HepG2 (cell line): Measurements from ENCODE around the gene SMARCA2. TPM values are rescaled to one million over a fixed set of nuclear protein-coding genes. Genes with fewer than 3 reads are reported as not detected.

Experiments
- AKAP8 ChIP-seq: sonication (generic); formaldehyde crosslinking; IDR thresholded peaks from 2 replicates; pipeline ENCODE4 v1.5.1; 2020; ENCODE audit warnings: mild to moderate bottlenecking, missing genetic modification reagents
- ATF4 ChIP-seq, 2 experiments: fragments of 450-650 bp in 1 of 2; sonication (generic) in 1 of 2; formaldehyde crosslinking; IDR thresholded peaks; 2 replicates each; pipeline versions ENCODE4 v1.5.0 to v1.8.0; 2020 to 2022; ENCODE audit warnings: mild to moderate bottlenecking in 1 of 2, missing genetic modification reagents in 1 of 2
- HBP1 ChIP-seq: IDR thresholded peaks from 2 replicates; pipeline ENCODE4 v1.6.1; 2016; ENCODE audit warnings: low read depth, control low read depth
- HNF1B ChIP-seq: sonication (generic); formaldehyde crosslinking; IDR thresholded peaks from 2 replicates; pipeline ENCODE4 v1.5.1; 2020; ENCODE audit warnings: mild to moderate bottlenecking, moderate library complexity, missing genetic modification reagents
- KLF16 ChIP-seq, 2 experiments: sonication (generic) in 1 of 2; formaldehyde crosslinking in 1 of 2; IDR thresholded peaks; 2 replicates each; pipeline versions ENCODE4 v1.6.1 to v1.8.0; 2016 to 2023; ENCODE audit warnings: missing genetic modification reagents in 2 of 2, missing compliant biosample characterization in 1 of 2
- MAFF ChIP-seq: IDR thresholded peaks from 2 replicates; pipeline ENCODE4 v1.6.1; 2011; ENCODE audit warnings: low read depth, low read length, improper control_type of control experiment
- MAX ChIP-seq: IDR thresholded peaks from 2 replicates; pipeline ENCODE4 v1.6.1; 2012; ENCODE audit warnings: inconsistent platforms
- PHF21A ChIP-seq: sonication (generic); formaldehyde crosslinking; IDR thresholded peaks from 2 replicates; pipeline ENCODE4 v1.5.0; 2020; ENCODE audit warnings: mild to moderate bottlenecking, missing genetic modification reagents
- PPARG ChIP-seq: conservative IDR thresholded peaks from 2 replicates; pipeline ENCODE4 v1.6.1; 2016; ENCODE audit warnings: missing biosample characterization, missing genetic modification reagents
- RFX5 ChIP-seq: IDR thresholded peaks from 2 replicates; pipeline ENCODE4 v1.6.1; 2011; ENCODE audit warnings: low read depth, low read length, improper control_type of control experiment
- TFE3 ChIP-seq: IDR thresholded peaks from 2 replicates; pipeline ENCODE4 v1.6.1; 2016
- ZBTB3 ChIP-seq: sonication (generic); formaldehyde crosslinking; IDR thresholded peaks from 2 replicates; pipeline ENCODE4 v1.4.0; 2020; ENCODE audit warnings: low read depth, mild to moderate bottlenecking, moderate library complexity, missing genetic modification reagents, borderline replicate concordance
- ZNF225 ChIP-seq: sonication (generic); formaldehyde crosslinking; IDR thresholded peaks from 2 replicates; pipeline ENCODE4 v1.4.0; 2020; ENCODE audit warnings: mild to moderate bottlenecking, missing genetic modification reagents
- ZNF274 ChIP-seq: sonication (generic); formaldehyde crosslinking; IDR thresholded peaks from 2 replicates; pipeline ENCODE4 v1.5.1; 2020; ENCODE audit warnings: mild to moderate bottlenecking, missing genetic modification reagents
- ZNF580 ChIP-seq: IDR thresholded peaks from 2 replicates; pipeline ENCODE4 v1.6.1; 2016; ENCODE audit warnings: low read depth, borderline replicate concordance
- polyA plus RNA-seq, 8 experiments: library from polyadenylated mRNA; depleted of rRNA in 3 of 8; stranded (reverse) in 7 of 8; unstranded in 1 of 8; fragments of >200 nt; fragmentation: Illumina TruSeq in 4 of 8; extraction: Trizol in 4 of 8; gene quantifications; 2 replicates each; pipeline versions ENCODE4 v1.2.1 to v1.2.3, GENCODE V29; 2011 to 2016; ENCODE audit warnings: low read depth in 4 of 8, missing spikeins in 1 of 8, mixed read lengths in 1 of 8; ENCODE audit not compliant: insufficient read depth in 1 of 8
- total RNA-seq, 5 experiments: library from RNA; depleted of rRNA; stranded (reverse); fragments of >200 nt; fragmentation: Illumina TruSeq; extraction: Trizol; gene quantifications; 2 replicates each; pipeline ENCODE4 v1.2.3, GENCODE V29; 2016; ENCODE audit warnings: low read depth in 1 of 5

Gene SMARCA2
- total and polyA plus RNA-seq, 2 of the 13 experiments (the other 11 are each of a cell fraction or from before 2014, with no cell fraction given): 22.5 to 23.7 TPM

- TF ChIP-seq HNF1B (peak; percentile 40; the same call in 1 of the 2 replicates), ZNF225 (no peak), MAX (peak; percentile 60), PHF21A (CRISPR knock-in tag) (peak; percentile 57; the same call in 1 of the 2 replicates), KLF16 (CRISPR knock-in tag; IDR thresholded peaks at IDR 0.05) (peak in 1 of 2 experiments; percentile 75; a peak in 2 of 4 replicates), RFX5 (peak; percentile 63; the same call in 1 of the 2 replicates), ZNF580 (CRISPR knock-in tag) (peak; percentile 66; the same call in 1 of the 2 replicates), MAFF (no peak), PPARG (peak; percentile 71; the same call in 1 of the 2 replicates), HBP1 (CRISPR knock-in tag) (no peak), TFE3 (peak; percentile 24; the same call in 1 of the 2 replicates), ATF4 (CRISPR knock-in tag; IDR thresholded peaks at IDR 0.05) (no peak), ZNF274 (CRISPR knock-in tag) (0 out of 2 replicates have a peak, but pooled peaks have one; percentile 25), ZBTB3 (no peak), AKAP8 (no peak)
These were observed 226.9 kb downstream of the SMARCA2 start (continued) for GRCh38 chr9:2241836-2242741.
